K562 (cell line): Measurements from ENCODE around the gene TRAF5. TPM values are rescaled to one million over a fixed set of nuclear protein-coding genes. Genes with fewer than 3 reads are reported as not detected.

ENCODE experiments used
- CBFA2T2 ChIP-seq: fragments of 450-650 bp; conservative IDR thresholded peaks from 2 replicates; pipeline ENCODE4 v1.6.1; 2017; ENCODE audit warnings: mild to moderate bottlenecking
- CBX3 ChIP-seq, 2 experiments: IDR thresholded peaks; 1 replicate in 1 of 2; 2 replicates in 1 of 2; pipeline ENCODE4 v1.6.1; 2012; ENCODE audit warnings: inconsistent platforms in 2 of 2, low read length in 2 of 2, borderline replicate concordance in 1 of 2, control low read depth in 1 of 2
- ESRRA ChIP-seq: fragments of 450-650 bp; IDR thresholded peaks from 2 replicates; pipeline ENCODE4 v1.6.1; 2014; ENCODE audit warnings: low read depth, mild to moderate bottlenecking, moderate library complexity, borderline replicate concordance
- FOSL1 ChIP-seq: fragments of 200-800 bp; sonication (Bioruptor generic); conservative IDR thresholded peaks from 2 replicates; pipeline ENCODE4 v1.6.1; 2016; ENCODE audit warnings: missing genetic modification characterization, missing compliant biosample characterization
- KDM2B ChIP-seq: fragments of 250-450 bp; sonication (Bioruptor Pico); IDR thresholded peaks from 2 replicates; pipeline ENCODE4 v1.8.0; 2021; ENCODE audit warnings: mild to moderate bottlenecking, moderate library complexity
- MECOM ChIP-seq: fragments of 250-450 bp; sonication (Bioruptor Pico); IDR thresholded peaks from 2 replicates; pipeline ENCODE4 v1.8.0; 2022; ENCODE audit warnings: inconsistent platforms
- MNT ChIP-seq, 2 experiments: fragments of 450-650 bp; conservative IDR thresholded peaks; 2 replicates each; pipeline ENCODE4 v1.6.1; 2017; ENCODE audit warnings: mild to moderate bottlenecking in 2 of 2, moderate library complexity in 2 of 2
- PHF20 ChIP-seq: fragments of 450-650 bp; IDR thresholded peaks from 2 replicates; pipeline ENCODE4 v1.6.1; 2018; ENCODE audit not compliant: partially characterized antibody
- RAD51 ChIP-seq: fragments of 450-650 bp; IDR thresholded peaks from 2 replicates; pipeline ENCODE4 v1.7.1; 2016; ENCODE audit warnings: low read depth, mild to moderate bottlenecking, borderline replicate concordance
- SMARCA4 ChIP-seq: fragments of 450-650 bp; IDR thresholded peaks from 2 replicates; pipeline ENCODE4 v1.6.1; 2016
- TBL1XR1 ChIP-seq, 2 experiments: IDR thresholded peaks; 2 replicates each; pipeline ENCODE4 v1.6.1; 2012; ENCODE audit warnings: improper control_type of control experiment in 2 of 2, low read length in 2 of 2, mild to moderate bottlenecking in 1 of 2
- ZNF23 ChIP-seq: fragments of 250-450 bp; sonication (Bioruptor Pico); IDR thresholded peaks from 2 replicates; pipeline ENCODE4 v1.4.0; 2020; ENCODE audit warnings: mild to moderate bottlenecking
- ZNF384 ChIP-seq: IDR thresholded peaks from 2 replicates; pipeline ENCODE4 v1.6.1; 2012; ENCODE audit warnings: low read depth, low read length, improper control_type of control experiment
- polyA plus RNA-seq, 8 experiments: library from polyadenylated mRNA; depleted of rRNA in 4 of 8; stranded (reverse) in 5 of 8; unstranded in 3 of 8; fragments of >200 nt; fragmentation: Nextera tagmentation in 2 of 8; fragmentation: Illumina TruSeq in 1 of 8; extraction: Ambion mirVana in 2 of 8; extraction: Trizol in 1 of 8; gene quantifications; 2 replicates each; pipeline versions ENCODE4 v1.2.1 to v1.2.3, GENCODE V29; 2011 to 2014; ENCODE audit warnings: inconsistent platforms in 1 of 8, missing spikeins in 1 of 8
- total RNA-seq, 7 experiments: library from RNA; depleted of rRNA in 6 of 7; stranded (reverse); fragments of >200 nt in 6 of 7; fragmentation: Illumina TruSeq in 2 of 7; extraction: Trizol in 2 of 7; gene quantifications; 2 replicates each; pipeline versions ENCODE4 v1.2.1 to v1.2.3, GENCODE V29; 2011 to 2021; ENCODE audit warnings: low replicate concordance in 1 of 7
- TF ChIP-seq, protein P1 (sequence below): conservative IDR thresholded peaks from 2 replicates; pipeline ENCODE4 v1.6.1; 2011; ENCODE audit warnings: low read depth, mild to moderate bottlenecking, low read length; ENCODE audit not compliant: control insufficient read depth
- TF ChIP-seq, protein P2 (sequence below), 2 experiments: fragments of 450-650 bp in 1 of 2; sonication (generic) in 1 of 2; formaldehyde crosslinking in 1 of 2; IDR thresholded peaks; 2 replicates each; pipeline versions ENCODE4 v1.7.1 to v1.9.0; 2016 to 2022; ENCODE audit warnings: inconsistent platforms in 1 of 2, mild to moderate bottlenecking in 1 of 2, missing genetic modification reagents in 1 of 2

The TRAF5 gene
- total and polyA plus RNA-seq, 9 of the 15 experiments (the other 6 are each of a cell fraction or from before 2014, with no cell fraction given) = 2.0 to 9.3 (median 5.3) TPM

- TF ChIP-seq PHF20 (peak; percentile 74), CBFA2T2 (no peak), SMARCA4 (0 out of 2 replicates have a peak, but pooled peaks have one; percentile 38), FOSL1 (tag) (peak; percentile 41; the same call in 1 of the 2 replicates), ESRRA (peak; percentile 57; the same call in 1 of the 2 replicates), KDM2B (CRISPR knock-in tag) (0 out of 2 replicates have a peak, but pooled peaks have one; percentile 45), TBL1XR1 (IDR thresholded peaks at IDR 0.05; ENCODE audit: low read length in 2 of 2) (peak; percentile 65 to 91; a peak in 3 of 4 replicates), CBX3 (IDR thresholded peaks at IDR 0.05; ENCODE audit: borderline replicate concordance in 1 of 2, low read length in 2 of 2) (peak in 1 of 2 experiments; percentile 89; a peak in 1 of 3 replicates), MNT (conservative IDR thresholded peaks at IDR 0.05) (peak in 1 of 2 experiments; percentile 66), RAD51 (no peak), MECOM (CRISPR knock-in tag) (no peak), ZNF23 (CRISPR knock-in tag) (0 out of 2 replicates have a peak, but pooled peaks have one; percentile 8), ZNF384 (0 out of 2 replicates have a peak, but pooled peaks have one; percentile 33)
- TF ChIP-seq, protein P1, sequence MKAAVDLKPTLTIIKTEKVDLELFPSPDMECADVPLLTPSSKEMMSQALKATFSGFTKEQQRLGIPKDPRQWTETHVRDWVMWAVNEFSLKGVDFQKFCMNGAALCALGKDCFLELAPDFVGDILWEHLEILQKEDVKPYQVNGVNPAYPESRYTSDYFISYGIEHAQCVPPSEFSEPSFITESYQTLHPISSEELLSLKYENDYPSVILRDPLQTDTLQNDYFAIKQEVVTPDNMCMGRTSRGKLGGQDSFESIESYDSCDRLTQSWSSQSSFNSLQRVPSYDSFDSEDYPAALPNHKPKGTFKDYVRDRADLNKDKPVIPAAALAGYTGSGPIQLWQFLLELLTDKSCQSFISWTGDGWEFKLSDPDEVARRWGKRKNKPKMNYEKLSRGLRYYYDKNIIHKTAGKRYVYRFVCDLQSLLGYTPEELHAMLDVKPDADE = peak; percentile 89
- TF ChIP-seq, protein P2, sequence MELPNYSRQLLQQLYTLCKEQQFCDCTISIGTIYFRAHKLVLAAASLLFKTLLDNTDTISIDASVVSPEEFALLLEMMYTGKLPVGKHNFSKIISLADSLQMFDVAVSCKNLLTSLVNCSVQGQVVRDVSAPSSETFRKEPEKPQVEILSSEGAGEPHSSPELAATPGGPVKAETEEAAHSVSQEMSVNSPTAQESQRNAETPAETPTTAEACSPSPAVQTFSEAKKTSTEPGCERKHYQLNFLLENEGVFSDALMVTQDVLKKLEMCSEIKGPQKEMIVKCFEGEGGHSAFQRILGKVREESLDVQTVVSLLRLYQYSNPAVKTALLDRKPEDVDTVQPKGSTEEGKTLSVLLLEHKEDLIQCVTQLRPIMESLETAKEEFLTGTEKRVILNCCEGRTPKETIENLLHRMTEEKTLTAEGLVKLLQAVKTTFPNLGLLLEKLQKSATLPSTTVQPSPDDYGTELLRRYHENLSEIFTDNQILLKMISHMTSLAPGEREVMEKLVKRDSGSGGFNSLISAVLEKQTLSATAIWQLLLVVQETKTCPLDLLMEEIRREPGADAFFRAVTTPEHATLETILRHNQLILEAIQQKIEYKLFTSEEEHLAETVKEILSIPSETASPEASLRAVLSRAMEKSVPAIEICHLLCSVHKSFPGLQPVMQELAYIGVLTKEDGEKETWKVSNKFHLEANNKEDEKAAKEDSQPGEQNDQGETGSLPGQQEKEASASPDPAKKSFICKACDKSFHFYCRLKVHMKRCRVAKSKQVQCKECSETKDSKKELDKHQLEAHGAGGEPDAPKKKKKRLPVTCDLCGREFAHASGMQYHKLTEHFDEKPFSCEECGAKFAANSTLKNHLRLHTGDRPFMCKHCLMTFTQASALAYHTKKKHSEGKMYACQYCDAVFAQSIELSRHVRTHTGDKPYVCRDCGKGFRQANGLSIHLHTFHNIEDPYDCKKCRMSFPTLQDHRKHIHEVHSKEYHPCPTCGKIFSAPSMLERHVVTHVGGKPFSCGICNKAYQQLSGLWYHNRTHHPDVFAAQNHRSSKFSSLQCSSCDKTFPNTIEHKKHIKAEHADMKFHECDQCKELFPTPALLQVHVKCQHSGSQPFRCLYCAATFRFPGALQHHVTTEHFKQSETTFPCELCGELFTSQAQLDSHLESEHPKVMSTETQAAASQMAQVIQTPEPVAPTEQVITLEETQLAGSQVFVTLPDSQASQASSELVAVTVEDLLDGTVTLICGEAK (IDR thresholded peaks at IDR 0.05) = peak; percentile 59
- TF ChIP-seq, protein P2 (CRISPR knock-in tag; IDR thresholded peaks at IDR 0.05) = no peak
Measured at GRCh38 chr1:211382714-211383480, 56.3 kb downstream of the TRAF5 start (continued).
